Heart left ventricle (tissue), 13 donors: ENCODE results near the gene CCDC60.

Experiments
- CTCF ChIP-seq, 12 donors: fragments of 200-600 bp; sonication (generic) in 4 of 12; IDR thresholded peaks; one replicate each; pipeline versions ENCODE4 v1.5.0 to v1.8.0; 2018 to 2022; ENCODE audit warnings: antibody characterized with exemption in 12 of 12, mild to moderate bottlenecking in 5 of 12
- POLR2A ChIP-seq, 2 donors: fragments of 450-650 bp; IDR thresholded peaks; one replicate each; pipeline ENCODE4 v1.6.1; 2017; ENCODE audit warnings: antibody characterized with exemption in 2 of 2, mild to moderate bottlenecking in 2 of 2, moderate library complexity in 2 of 2
- donor health status: ischemic (EF 13 %, LVEDD 7.1; RV severe dilation, severe dysfunction).
- donor health status: DM: no; HTN: yes; CAD: no.
- donor health status: DM: no; HTN: no; CAD: no.
- donor health status: ischemic (EF 25% LVEDD 6.9; RV normal size, moderate dysfunction).
- donor health status: ischemic (EF 25% LVEDD 5.7; RV mildly dilated, moderate dysfunction).
- donor health status: ischemic (EF 35%, LVEDD 5.7; RV mildly dilated, moderate dysfunction).
- donor health status: nonischemic (EF 11% LVEDD 7.7; RV severe dilation, severe dysfunction).
- donor health status: DM: yes; HTN: yes; CAD: no.
- donor health status: PGD.
- donor health status: ischemic (EF 29% LVEDD 5.4; RV normal size, mild dysfunction).
- donor health status: nonischemic (EF 23%, LVEDD 6.1; RV moderate dilation, normal function).

DNA sequence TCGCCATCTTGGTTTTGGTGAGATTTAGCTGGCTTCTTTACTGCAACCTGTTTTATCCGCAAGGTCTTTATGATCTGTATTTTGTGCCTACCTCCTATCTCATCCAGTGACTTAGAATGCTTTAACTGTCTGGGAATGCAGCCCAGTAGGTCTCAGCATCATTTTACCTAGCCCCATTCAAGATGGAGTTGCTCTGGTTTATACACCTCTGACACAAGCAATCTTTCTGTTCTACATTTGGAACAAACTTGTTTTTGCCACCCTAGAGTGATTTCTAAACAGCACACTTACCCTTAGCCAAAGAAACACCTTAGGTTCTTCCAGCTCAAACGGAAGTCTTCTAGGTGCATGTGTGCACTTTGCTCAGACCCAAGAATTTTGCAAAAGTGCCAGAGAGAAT lies 122.3 kb downstream of the CCDC60 start:
- TF ChIP-seq CTCF (IDR thresholded peaks at IDR 0.05) = no peak
- no peak for TF ChIP-seq POLR2A (IDR thresholded peaks at IDR 0.05)
